GM12801 (cell line): ENCODE results near the gene FOXO4.

Experiments used
- TF ChIP-seq, protein P1 (sequence below): IDR thresholded peaks from one replicate; pipeline ENCODE4 v1.5.1; 2011; ENCODE audit warnings: control low read depth; ENCODE audit not compliant: insufficient read length; ENCODE audit errors: extremely low read depth

FOXO4 gene

GRCh38 chrX:71111141-71111843 lies 15.6 kb downstream of the FOXO4 start, which contains the start of gene IL2RG:
Gene IL2RG (minus strand): TSS chrX:71111577. CDS start chrX:71111539, 38 bp downstream.
- TF ChIP-seq, protein P1, sequence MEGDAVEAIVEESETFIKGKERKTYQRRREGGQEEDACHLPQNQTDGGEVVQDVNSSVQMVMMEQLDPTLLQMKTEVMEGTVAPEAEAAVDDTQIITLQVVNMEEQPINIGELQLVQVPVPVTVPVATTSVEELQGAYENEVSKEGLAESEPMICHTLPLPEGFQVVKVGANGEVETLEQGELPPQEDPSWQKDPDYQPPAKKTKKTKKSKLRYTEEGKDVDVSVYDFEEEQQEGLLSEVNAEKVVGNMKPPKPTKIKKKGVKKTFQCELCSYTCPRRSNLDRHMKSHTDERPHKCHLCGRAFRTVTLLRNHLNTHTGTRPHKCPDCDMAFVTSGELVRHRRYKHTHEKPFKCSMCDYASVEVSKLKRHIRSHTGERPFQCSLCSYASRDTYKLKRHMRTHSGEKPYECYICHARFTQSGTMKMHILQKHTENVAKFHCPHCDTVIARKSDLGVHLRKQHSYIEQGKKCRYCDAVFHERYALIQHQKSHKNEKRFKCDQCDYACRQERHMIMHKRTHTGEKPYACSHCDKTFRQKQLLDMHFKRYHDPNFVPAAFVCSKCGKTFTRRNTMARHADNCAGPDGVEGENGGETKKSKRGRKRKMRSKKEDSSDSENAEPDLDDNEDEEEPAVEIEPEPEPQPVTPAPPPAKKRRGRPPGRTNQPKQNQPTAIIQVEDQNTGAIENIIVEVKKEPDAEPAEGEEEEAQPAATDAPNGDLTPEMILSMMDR, result no peak

GRCh38 chrX:71111921-71112431 lies 16.3 kb downstream of the FOXO4 start:
- TF ChIP-seq, protein P1, result no peak

- TF ChIP-seq, protein P1, result no peak
These were observed 21.7 kb downstream of the FOXO4 start for GRCh38 chrX:71117358-71117757.

DNA sequence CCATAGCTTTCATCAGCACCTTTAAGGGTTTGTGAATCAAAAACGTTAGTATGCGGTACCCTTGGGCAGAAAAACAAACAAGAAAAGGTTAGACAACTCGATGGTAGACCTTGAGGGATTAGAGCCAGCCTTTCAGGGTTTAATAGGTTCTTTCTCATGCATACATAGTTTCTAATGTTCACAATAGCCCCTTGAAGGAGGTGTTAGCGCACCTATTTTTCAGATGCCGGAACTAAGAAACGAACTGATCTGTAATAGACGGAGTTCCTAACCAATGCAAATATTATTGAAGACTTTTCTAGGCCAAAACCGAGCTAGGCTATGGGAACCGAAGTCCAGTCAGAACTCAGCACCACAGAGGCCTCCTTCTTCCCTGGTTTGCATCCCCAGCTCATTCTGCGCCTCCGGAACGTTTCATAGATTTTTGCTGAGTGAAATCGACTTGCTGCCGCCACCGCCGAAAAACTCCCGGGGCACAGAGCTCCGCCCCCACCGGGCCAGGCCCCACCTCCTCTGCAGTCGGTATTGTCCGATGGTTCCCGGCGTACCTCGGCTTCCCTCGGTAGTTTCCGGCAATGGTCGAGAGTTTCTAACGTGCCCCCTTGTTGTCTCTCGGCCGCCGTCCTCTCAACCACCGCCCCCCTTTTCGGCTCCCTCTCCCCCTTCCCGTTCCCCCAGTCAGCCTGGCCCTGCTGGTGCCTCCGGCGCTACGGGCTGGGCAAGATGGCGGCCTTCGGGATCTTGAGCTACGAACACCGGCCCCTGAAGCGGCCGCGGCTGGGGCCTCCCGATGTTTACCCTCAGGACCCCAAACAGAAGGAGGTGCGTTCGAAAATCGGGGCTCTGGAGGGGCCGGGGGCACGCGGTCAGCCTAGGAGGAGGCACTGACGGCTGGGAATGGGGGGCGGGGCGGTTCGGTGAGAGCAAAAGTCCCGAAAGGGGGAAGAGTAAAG lies 22.7 kb downstream of the FOXO4 start, which contains the start of gene MED12:
Gene MED12 (plus strand): TSS at position 565 of the 953 bp plus-strand sequence. CDS start 159 bp downstream, at position 724.
- TF ChIP-seq, protein P1, result no peak

DNA sequence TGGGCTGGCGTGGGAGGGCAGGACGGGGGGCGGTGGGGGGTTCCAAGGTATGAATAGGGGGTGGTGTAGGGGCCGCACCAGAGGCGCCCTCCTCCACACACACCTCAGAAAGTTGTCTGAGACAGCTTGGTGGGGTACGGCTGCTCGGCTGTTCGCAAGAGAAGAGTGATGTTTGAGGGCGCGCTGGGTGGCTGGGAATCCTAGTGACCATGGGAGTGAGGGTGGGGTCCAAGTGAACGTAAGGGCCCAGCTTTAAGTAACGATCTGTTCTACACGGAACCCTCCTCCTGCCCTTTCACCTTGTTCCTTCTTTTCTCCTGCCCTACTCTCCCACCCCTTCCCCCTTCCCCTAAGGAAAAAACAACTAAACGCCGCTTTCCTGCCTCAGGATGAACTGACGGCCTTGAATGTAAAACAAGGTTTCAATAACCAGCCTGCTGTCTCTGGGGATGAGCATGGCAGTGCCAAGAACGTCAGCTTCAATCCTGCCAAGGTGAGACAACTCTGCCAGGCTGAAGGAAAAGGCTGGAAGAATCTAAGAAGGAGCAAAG lies 23.4 kb downstream of the FOXO4 start:
- TF ChIP-seq, protein P1, result no peak

GRCh38 chrX:71128166-71128833 lies 32.6 kb downstream of the FOXO4 start:
- TF ChIP-seq, protein P1, result no peak
